ENCODE measurements around the gene DCLRE1B.
"Not testable (repeated sequence)": the region's sequence is repeated elsewhere in the genome, so short reads cannot be mapped to it uniquely, and the experiment has no call there.

DCLRE1B gene

GRCh38 chr1:113948151-113948550, 43.0 kb downstream of the DCLRE1B start:
- not testable (repeated sequence) for DNase-seq

- DNase-seq: no peak
Observed at GRCh38 chr1:113949007-113949406, 43.9 kb downstream of the DCLRE1B start.

GRCh38 chr1:113950908-113951307, 45.8 kb downstream of the DCLRE1B start:
- no peak for DNase-seq

GRCh38 chr1:113951719-113952118, 46.6 kb downstream of the DCLRE1B start:
- DNase-seq: no peak

- DNase-seq: no peak
Observed at GRCh38 chr1:113957984-113958383, 52.9 kb downstream of the DCLRE1B start.

- no peak for DNase-seq
Observed at GRCh38 chr1:113958691-113959090, 53.6 kb downstream of the DCLRE1B start.

- no peak for DNase-seq
Observed at GRCh38 chr1:113963281-113963906, 58.3 kb downstream of the DCLRE1B start.

All from KG1 (cell line).